Small intestine (tissue), 16 donors: ENCODE measurements around the gene NEK5. TPM values are rescaled to one million over a fixed set of nuclear protein-coding genes. Genes with fewer than 3 reads are reported as not detected.
"Not testable (repeated sequence)": the region's sequence is repeated elsewhere in the genome, so short reads cannot be mapped to it uniquely, and the experiment has no call there.

Source experiments
- DNase-seq, 2 donors: peaks; one replicate each; pipeline versions ENCODE4 v3.0.0 to v3.0.0-alpha.2; 2013
- FAIRE-seq: peaks from 2 replicates; lab custom pipeline; 2012; peaks lifted over from hg19 to GRCh38; lab: Jason Lieb, UNC
- H3K27ac ChIP-seq, 3 donors: one replicate each; pipeline ENCODE4 v1.5.1; 2013; ENCODE audit warnings: low read length in 2 of 3, mild to moderate bottlenecking in 2 of 3, control low read depth in 1 of 3, inconsistent platforms in 1 of 3, low read depth in 1 of 3, moderate library complexity in 1 of 3
- H3K27me3 ChIP-seq, 3 donors: one replicate each; pipeline ENCODE4 v1.6.1; 2013; ENCODE audit warnings: low read length in 3 of 3, inconsistent platforms in 1 of 3; ENCODE audit not compliant: control insufficient read depth in 3 of 3, insufficient read depth in 3 of 3
- H3K36me3 ChIP-seq, 3 donors: one replicate each; pipeline ENCODE4 v1.6.1; 2013; ENCODE audit warnings: low read length in 3 of 3, inconsistent platforms in 1 of 3, low read depth in 1 of 3, mild to moderate bottlenecking in 1 of 3, moderate library complexity in 1 of 3; ENCODE audit not compliant: control insufficient read depth in 3 of 3, insufficient read depth in 2 of 3
- H3K4me1 ChIP-seq, 3 donors: one replicate each; pipeline ENCODE4 v1.6.1; 2013; ENCODE audit warnings: low read length in 2 of 3, inconsistent platforms in 1 of 3, low read depth in 1 of 3, mild to moderate bottlenecking in 1 of 3, moderate library complexity in 1 of 3; ENCODE audit not compliant: control insufficient read depth in 3 of 3, insufficient read depth in 2 of 3
- H3K4me3 ChIP-seq, 3 donors: one replicate each; pipeline ENCODE4 v1.5.1; 2013; ENCODE audit warnings: low read length in 3 of 3, control low read depth in 1 of 3, inconsistent platforms in 1 of 3, low read depth in 1 of 3, mild to moderate bottlenecking in 1 of 3, moderate library complexity in 1 of 3
- H3K9me3 ChIP-seq, 2 donors: one replicate each; pipeline ENCODE4 v1.6.1; 2013; ENCODE audit warnings: low read depth in 1 of 2, low read length in 1 of 2; ENCODE audit not compliant: control insufficient read depth in 2 of 2, insufficient read depth in 1 of 2
- WGBS, 3 donors: extraction: QIAGEN DNeasy Blood & Tissue Kit; methylation state at CpG; one replicate each; pipeline ENCODE4 v1.1.7; 2013; 5-methylcytosine and 5-hydroxymethylcytosine counted together
- long read RNA-seq, 10 donors: transcript quantifications; one replicate each; lab custom pipeline, GENCODE V29; 2026
- polyA plus RNA-seq, 4 donors: library from polyadenylated mRNA; stranded (reverse) in 3 of 4; unstranded in 1 of 4; fragments of 200-250 nt in 3 of 4; fragments of 120-200 nt in 1 of 4; gene quantifications; one replicate each; pipeline versions ENCODE4 v1.2.1 to v1.2.3, GENCODE V29; 2013
- donor health status: healthy with polysubstance abuse.
- donor health status: control.
- donor health status: control.
- donor health status: Bipolar disorder and iron deficiency.
- donor health status: healthy.

The NEK5 gene
- 1 to 10 TPM in 1 of 4 donors, under 1 TPM in 1, not detected in 2; 0.19 to 1.4 TPM for polyA plus RNA-seq
- long read RNA-seq, donor 1 = 0 reads
- long read RNA-seq, donor 2 = 0 reads
- long read RNA-seq, donor 3 = 0 reads
- long read RNA-seq, donor 4 = 0 reads
- long read RNA-seq, donor 5 = 0 reads
- long read RNA-seq, donor 6 = 0 reads
- long read RNA-seq, donor 7 = 0 reads
- long read RNA-seq, donor 8 = 0 reads
- long read RNA-seq, donor 9 = 0 reads
- long read RNA-seq, donor 10 = 0 reads

- Histone ChIP-seq H3K27ac (no peak within 1 kb of the TSS), H3K9me3 (peaks cover 0 to 4% of the 10 kb centered on the region in 2 donors), H3K4me3 (peak within 1 kb of the TSS; percentile 45 to 70 (median 66)), H3K36me3 (peaks cover 2 to 16% (median 4%) of the 10 kb centered on the region in 3 donors), H3K27me3 (no peaks in the 10 kb centered on the region), H3K4me1 (no peaks in the 10 kb centered on the region)
- FAIRE-seq (no peak), DNase-seq (peak; percentile 67 to 86)
- 12 to 14% (median 14%) methylated on average over 64 to 71 of the region's 71 CpGs for WGBS, 3 donors
These were observed at the start of gene NEK5 for GRCh38 chr13:52128714-52129700. TSS of gene NEK5 (minus strand) at chr13:52129073. CDS start at chr13:52127482, 1,591 bp downstream.

- Histone ChIP-seq H3K27ac (no peak overlapping the region), H3K4me3 (no peak overlapping the region), H3K9me3 (no peaks in the 10 kb centered on the region), H3K4me1 (peaks cover 0 to under 1% (median 0%) of the 10 kb centered on the region in 3 donors), H3K27me3 (no peaks in the 10 kb centered on the region), H3K36me3 (peaks cover 0 to 16% (median 2%) of the 10 kb centered on the region in 3 donors)
- FAIRE-seq = no peak
- peak; percentile 45 to 66 for DNase-seq
- WGBS, 3 donors = 23 to 55% (median 35%) methylated on average over 2 of the region's 2 CpGs
These were observed 48.4 kb upstream of the NEK5 start for GRCh38 chr13:52177276-52177675.

- not testable (repeated sequence) for H3K27me3 ChIP-seq, FAIRE-seq, DNase-seq, H3K4me3 ChIP-seq, H3K4me1 ChIP-seq, H3K9me3 ChIP-seq, H3K27ac ChIP-seq
- H3K36me3 ChIP-seq = peaks cover 1 to 19% (median 3%) of the 10 kb centered on the region in 3 donors
- WGBS, 3 donors = 74 to 87% (median 78%) methylated on average over 6 of the region's 6 CpGs
These were observed 45.1 kb upstream of the NEK5 start for GRCh38 chr13:52173970-52174369.

- H3K4me3 ChIP-seq = no peak overlapping the region
- peaks cover 0 to 8% (median 0%) of the 10 kb centered on the region in 3 donors for H3K4me1 ChIP-seq
- H3K9me3 ChIP-seq = no peaks in the 10 kb centered on the region
- no peak for FAIRE-seq
- H3K27me3 ChIP-seq = no peaks in the 10 kb centered on the region
- DNase-seq = no peak
- peaks cover 2 to 25% (median 4%) of the 10 kb centered on the region in 3 donors for H3K36me3 ChIP-seq
- H3K27ac ChIP-seq = no peak overlapping the region
- 85 to 91% (median 86%) methylated on average over 3 of the region's 3 CpGs for WGBS, 3 donors
These were observed 44.5 kb upstream of the NEK5 start for GRCh38 chr13:52173373-52173772.

- not testable (repeated sequence) for H3K4me3 ChIP-seq, H3K4me1 ChIP-seq, FAIRE-seq, DNase-seq, H3K9me3 ChIP-seq, H3K27me3 ChIP-seq
- peak overlapping the region in 1 of 3 donors; percentile 58 for H3K27ac ChIP-seq
- 46 to 88% (median 73%) methylated on average over 1 of the region's 1 CpG for WGBS, 3 donors
- peaks cover 2 to 28% (median 4%) of the 10 kb centered on the region in 3 donors for H3K36me3 ChIP-seq
These were observed 42.8 kb upstream of the NEK5 start for GRCh38 chr13:52171686-52172085.

GRCh38 chr13:52170828-52171391 lies 42.0 kb upstream of the NEK5 start:
- not testable (repeated sequence) for H3K9me3 ChIP-seq, H3K27me3 ChIP-seq, H3K4me3 ChIP-seq, H3K4me1 ChIP-seq
- peaks cover 2 to 34% (median 4%) of the 10 kb centered on the region in 3 donors for H3K36me3 ChIP-seq
- H3K27ac ChIP-seq = peak overlapping the region in 1 of 3 donors; percentile 58
- FAIRE-seq = peak; percentile 96
- 27 to 74% (median 50%) methylated on average over 1 of the region's 1 CpG for WGBS, 3 donors
- peak in 1 of 2 donors; percentile 67 for DNase-seq

- 89 to 94% (median 91%) methylated on average over 5 of the region's 5 CpGs for WGBS, 3 donors
- H3K4me1 ChIP-seq = peaks cover 0 to 8% (median 2%) of the 10 kb centered on the region in 3 donors
- peaks cover 2 to 35% (median 4%) of the 10 kb centered on the region in 3 donors for H3K36me3 ChIP-seq
- H3K27me3 ChIP-seq = no peaks in the 10 kb centered on the region
- no peak overlapping the region for H3K27ac ChIP-seq
- H3K4me3 ChIP-seq = no peak overlapping the region
- DNase-seq (no peak), FAIRE-seq (no peak)
- H3K9me3 ChIP-seq = no peaks in the 10 kb centered on the region
These were observed 41.0 kb upstream of the NEK5 start for GRCh38 chr13:52169839-52170238.

GRCh38 chr13:52165411-52165810 lies 36.5 kb upstream of the NEK5 start:
- Histone ChIP-seq H3K4me3 (no peak overlapping the region), H3K36me3 (peaks cover 2 to 28% (median 2%) of the 10 kb centered on the region in 3 donors), H3K9me3 (no peaks in the 10 kb centered on the region), H3K4me1 (peaks cover 4 to 27% (median 5%) of the 10 kb centered on the region in 3 donors), H3K27me3 (no peaks in the 10 kb centered on the region), H3K27ac (peak overlapping the region in 2 of 3 donors; percentile 27 to 62)
- 20 to 52% (median 30%) methylated on average over 2 of the region's 2 CpGs for WGBS, 3 donors
- FAIRE-seq (no peak), DNase-seq (peak; percentile 30 to 65)
